Mesenchymal stem cell (in vitro differentiated cells and primary cell): Measurements from ENCODE around the gene KLF4.

ENCODE experiments used
- DNase-seq: peaks from one replicate; pipeline ENCODE4 v3.0.0-alpha.2; 2013
- H2AFZ ChIP-seq: one replicate; pipeline ENCODE4 v1.6.1; 2013; ENCODE audit warnings: low read depth, mild to moderate bottlenecking, control low read depth, inconsistent platforms, low read length, moderate library complexity
- H2AK5ac ChIP-seq: 2 replicates; pipeline ENCODE4 v1.6.1; 2013; ENCODE audit warnings: low read length, moderate library complexity, mild to moderate bottlenecking, inconsistent platforms; ENCODE audit not compliant: severe bottlenecking
- H2BK120ac ChIP-seq: one replicate; pipeline ENCODE4 v1.6.1; 2013; ENCODE audit warnings: low read depth, mild to moderate bottlenecking, inconsistent platforms, low read length, moderate library complexity
- H2BK12ac ChIP-seq, 2 experiments: one replicate each; pipeline ENCODE4 v1.6.1; 2013; ENCODE audit warnings: inconsistent platforms in 2 of 2, low read length in 2 of 2, mild to moderate bottlenecking in 2 of 2, moderate library complexity in 2 of 2, control low read depth in 1 of 2
- H2BK15ac ChIP-seq: one replicate; pipeline ENCODE4 v1.6.1; 2013; ENCODE audit warnings: mild to moderate bottlenecking, low read depth, inconsistent platforms; ENCODE audit not compliant: poor library complexity, severe bottlenecking
- H2BK5ac ChIP-seq: 2 replicates; pipeline ENCODE4 v1.6.1; 2013; ENCODE audit warnings: low read depth, mild to moderate bottlenecking, low read length, control low read depth, inconsistent platforms; ENCODE audit not compliant: poor library complexity, severe bottlenecking
- H3K14ac ChIP-seq, 2 experiments: one replicate each; pipeline ENCODE4 v1.6.1; 2013; ENCODE audit warnings: inconsistent platforms in 2 of 2, low read length in 2 of 2, control low read depth in 1 of 2, mild to moderate bottlenecking in 1 of 2, moderate library complexity in 1 of 2
- H3K18ac ChIP-seq, 2 experiments: one replicate each; pipeline ENCODE4 v1.6.1; 2013; ENCODE audit warnings: inconsistent platforms in 2 of 2, low read length in 2 of 2, control low read depth in 1 of 2, low read depth in 1 of 2, mild to moderate bottlenecking in 1 of 2
- H3K23ac ChIP-seq, 2 experiments: one replicate each; pipeline ENCODE4 v1.6.1; 2013; ENCODE audit warnings: inconsistent platforms in 2 of 2, low read length in 2 of 2, mild to moderate bottlenecking in 2 of 2, moderate library complexity in 2 of 2, control low read depth in 1 of 2
- H3K27ac ChIP-seq: 2 replicates; pipeline ENCODE4 v1.5.1; 2013; ENCODE audit warnings: mild to moderate bottlenecking, moderate library complexity, low read length, control low read depth, inconsistent platforms; ENCODE audit not compliant: poor library complexity, severe bottlenecking
- H3K27me3 ChIP-seq, 2 experiments: 2 replicates each; pipeline versions ENCODE4 v1.6.1 to v1.7.0; 2013; ENCODE audit warnings: low read length in 2 of 2, mild to moderate bottlenecking in 2 of 2, moderate library complexity in 2 of 2, control low read depth in 1 of 2, inconsistent platforms in 1 of 2; ENCODE audit not compliant: control insufficient read depth in 1 of 2, insufficient read depth in 1 of 2
- H3K36me3 ChIP-seq, 2 experiments: 2 replicates each; pipeline versions ENCODE4 v1.6.1 to v1.7.0; 2013; ENCODE audit warnings: low read length in 2 of 2, control low read depth in 1 of 2, inconsistent platforms in 1 of 2, low read depth in 1 of 2, mild to moderate bottlenecking in 1 of 2; ENCODE audit not compliant: insufficient read depth in 2 of 2, control insufficient read depth in 1 of 2
- H3K4ac ChIP-seq, 2 experiments: one replicate each; pipeline ENCODE4 v1.6.1; 2013; ENCODE audit warnings: inconsistent platforms in 2 of 2, low read length in 2 of 2, mild to moderate bottlenecking in 2 of 2, moderate library complexity in 2 of 2, control low read depth in 1 of 2, low read depth in 1 of 2
- H3K4me1 ChIP-seq: 2 replicates; pipeline ENCODE4 v1.6.1; 2013; ENCODE audit warnings: low read depth, low read length, control low read depth; ENCODE audit not compliant: control insufficient read depth, insufficient read depth
- H3K4me2 ChIP-seq: 2 replicates; pipeline ENCODE4 v1.6.1; 2013; ENCODE audit warnings: low read length, mild to moderate bottlenecking, inconsistent platforms; ENCODE audit not compliant: poor library complexity, severe bottlenecking
- H3K4me3 ChIP-seq, 2 experiments: 2 replicates each; pipeline versions ENCODE4 v1.5.1 to v1.7.0; 2013; ENCODE audit warnings: low read length in 2 of 2, mild to moderate bottlenecking in 2 of 2, control low read depth in 1 of 2, low read depth in 1 of 2; ENCODE audit not compliant: insufficient read depth in 1 of 2
- H3K79me1 ChIP-seq: replicated peaks from 2 replicates; pipeline ENCODE4 v1.6.1; 2013; ENCODE audit warnings: mild to moderate bottlenecking, control low read depth, low read length, inconsistent platforms; ENCODE audit not compliant: poor library complexity, severe bottlenecking
- H3K9ac ChIP-seq: 2 replicates; pipeline ENCODE4 v1.7.0; 2013; ENCODE audit warnings: mild to moderate bottlenecking, low read length, moderate library complexity
- H3K9me3 ChIP-seq: 2 replicates; pipeline ENCODE4 v1.7.0; 2013; ENCODE audit warnings: mild to moderate bottlenecking, low read length; ENCODE audit not compliant: control insufficient read depth
- H4K8ac ChIP-seq: one replicate; pipeline ENCODE4 v1.6.1; 2013; ENCODE audit warnings: inconsistent platforms, mild to moderate bottlenecking, low read length, moderate library complexity
- H4K91ac ChIP-seq: one replicate; pipeline ENCODE4 v1.6.1; 2013; ENCODE audit warnings: mild to moderate bottlenecking, low read length, inconsistent platforms
- WGBS: methylation state at CpG from one replicate; pipeline ENCODE4 v1.1.7; 2013; ENCODE audit warnings: mixed read lengths; 5-methylcytosine and 5-hydroxymethylcytosine counted together

KLF4 gene

GRCh38 chr9:107455425-107456135 is 34.0 kb downstream of the KLF4 start:
- no peak overlapping the region for H2BK15ac ChIP-seq
- H2AFZ ChIP-seq, result no peak overlapping the region
- H3K27ac ChIP-seq, result no peak overlapping the region
- no peak overlapping the region for H3K4ac ChIP-seq
- H3K14ac ChIP-seq, result no peak overlapping the region
- no peak overlapping the region for H2BK12ac ChIP-seq
- H3K27me3 ChIP-seq, result no peaks in the 10 kb centered on the region
- H3K79me1 ChIP-seq, result no peaks in the 10 kb centered on the region
- DNase-seq, result no peak
- H3K9ac ChIP-seq, result no peak overlapping the region
- peak overlapping the region in 1 of 2 experiments; percentile 12 for H3K18ac ChIP-seq
- no peaks in the 10 kb centered on the region for H3K36me3 ChIP-seq
- no peaks in the 10 kb centered on the region for H3K9me3 ChIP-seq
- H3K4me1 ChIP-seq, result no peaks in the 10 kb centered on the region
- no peak overlapping the region for H3K23ac ChIP-seq
- H3K4me3 ChIP-seq, result no peak overlapping the region
- no peak overlapping the region for H3K4me2 ChIP-seq
- H2BK120ac ChIP-seq, result no peak overlapping the region
- H2AK5ac ChIP-seq, result no peak overlapping the region
- H4K91ac ChIP-seq, result no peak overlapping the region
- no peak overlapping the region for H4K8ac ChIP-seq
- WGBS, result 83% methylated on average over 3 of the region's 6 CpGs
- H2BK5ac ChIP-seq, result no peak overlapping the region

GRCh38 chr9:107453479-107453878 is 36.1 kb downstream of the KLF4 start:
- H2AK5ac ChIP-seq, result no peak overlapping the region
- no peak overlapping the region for H3K27ac ChIP-seq
- H3K4me1 ChIP-seq, result no peaks in the 10 kb centered on the region
- no peak overlapping the region for H2BK120ac ChIP-seq
- H4K8ac ChIP-seq, result no peak overlapping the region
- no peak overlapping the region for H3K9ac ChIP-seq
- DNase-seq, result no peak
- no peak overlapping the region for H3K4me2 ChIP-seq
- no peaks in the 10 kb centered on the region for H3K9me3 ChIP-seq
- H3K79me1 ChIP-seq, result no peaks in the 10 kb centered on the region
- H3K23ac ChIP-seq, result no peak overlapping the region
- no peak overlapping the region for H3K14ac ChIP-seq
- H3K36me3 ChIP-seq, result no peaks in the 10 kb centered on the region
- no peak overlapping the region for H2BK12ac ChIP-seq
- H2BK15ac ChIP-seq, result no peak overlapping the region
- H2BK5ac ChIP-seq, result no peak overlapping the region
- H3K27me3 ChIP-seq, result no peaks in the 10 kb centered on the region
- no peak overlapping the region for H3K18ac ChIP-seq
- H2AFZ ChIP-seq, result no peak overlapping the region
- H4K91ac ChIP-seq, result no peak overlapping the region
- H3K4ac ChIP-seq, result no peak overlapping the region
- 100% methylated on average over 1 of the region's 4 CpGs for WGBS
- H3K4me3 ChIP-seq, result no peak overlapping the region

GRCh38 chr9:107447834-107448233 is 41.7 kb downstream of the KLF4 start:
- H3K4me3 ChIP-seq, result no peak overlapping the region
- no peak overlapping the region for H2BK12ac ChIP-seq
- H4K91ac ChIP-seq, result no peak overlapping the region
- WGBS, result 59% methylated on average over 1 of the region's 1 CpG
- H3K27me3 ChIP-seq, result peaks cover 0 to 4% of the 10 kb centered on the region in 2 experiments
- H2AFZ ChIP-seq, result no peak overlapping the region
- no peak overlapping the region for H3K9ac ChIP-seq
- H2BK5ac ChIP-seq, result no peak overlapping the region
- H3K27ac ChIP-seq, result no peak overlapping the region
- no peak overlapping the region for H3K4ac ChIP-seq
- H3K14ac ChIP-seq, result no peak overlapping the region
- no peaks in the 10 kb centered on the region for H3K4me1 ChIP-seq
- no peak overlapping the region for H2BK120ac ChIP-seq
- H3K23ac ChIP-seq, result no peak overlapping the region
- H2BK15ac ChIP-seq, result no peak overlapping the region
- no peak overlapping the region for H3K4me2 ChIP-seq
- no peak for DNase-seq
- H3K18ac ChIP-seq, result no peak overlapping the region
- no peaks in the 10 kb centered on the region for H3K9me3 ChIP-seq
- H3K36me3 ChIP-seq, result no peaks in the 10 kb centered on the region
- no peak overlapping the region for H4K8ac ChIP-seq
- no peaks in the 10 kb centered on the region for H3K79me1 ChIP-seq
- no peak overlapping the region for H2AK5ac ChIP-seq

- no peak overlapping the region for H2BK5ac ChIP-seq
- no peak overlapping the region for H2AK5ac ChIP-seq
- DNase-seq, result no peak
These were observed 42.5 kb downstream of the KLF4 start for GRCh38 chr9:107447081-107447480.

More at GRCh38 chr9:107447081-107447480, 42.5 kb downstream of the KLF4 start:
- no peak overlapping the region for H3K18ac ChIP-seq
- H3K27me3 ChIP-seq, result peaks cover 0 to 4% of the 10 kb centered on the region in 2 experiments
- no peak overlapping the region for H4K91ac ChIP-seq
- H3K9ac ChIP-seq, result no peak overlapping the region
- H3K27ac ChIP-seq, result no peak overlapping the region
- H3K4ac ChIP-seq, result no peak overlapping the region
- no peak overlapping the region for H4K8ac ChIP-seq
- H3K36me3 ChIP-seq, result no peaks in the 10 kb centered on the region
- H2BK120ac ChIP-seq, result no peak overlapping the region
- H3K4me2 ChIP-seq, result no peak overlapping the region
- no peaks in the 10 kb centered on the region for H3K4me1 ChIP-seq
- H3K23ac ChIP-seq, result no peak overlapping the region
- no peaks in the 10 kb centered on the region for H3K79me1 ChIP-seq
- no peak overlapping the region for H2BK15ac ChIP-seq
- no peak overlapping the region for H2BK12ac ChIP-seq
- WGBS, result 78% methylated on average over 3 of the region's 4 CpGs
- no peak overlapping the region for H3K14ac ChIP-seq
- H3K4me3 ChIP-seq, result no peak overlapping the region
- no peaks in the 10 kb centered on the region for H3K9me3 ChIP-seq
- H2AFZ ChIP-seq, result no peak overlapping the region
